Fibroblast of pulmonary artery (primary cell): Measurements from ENCODE around the gene ANO8.

Experiments used
- DNase-seq: peaks from one replicate; pipeline ENCODE4 v3.0.0-alpha.2; 2010; ENCODE audit warnings: low read depth
- H3K4me3 ChIP-seq: replicated peaks from 2 replicates; pipeline ENCODE4 v1.5.1; 2011; ENCODE audit warnings: low read depth, mild to moderate bottlenecking, control low read depth, low read length, moderate library complexity
- CTCF ChIP-seq: IDR thresholded peaks from 2 replicates; pipeline ENCODE4 v1.5.1; 2011; ENCODE audit warnings: mild to moderate bottlenecking, control low read depth, low read length, inconsistent platforms; ENCODE audit errors: missing control alignments

The ANO8 gene

DNA sequence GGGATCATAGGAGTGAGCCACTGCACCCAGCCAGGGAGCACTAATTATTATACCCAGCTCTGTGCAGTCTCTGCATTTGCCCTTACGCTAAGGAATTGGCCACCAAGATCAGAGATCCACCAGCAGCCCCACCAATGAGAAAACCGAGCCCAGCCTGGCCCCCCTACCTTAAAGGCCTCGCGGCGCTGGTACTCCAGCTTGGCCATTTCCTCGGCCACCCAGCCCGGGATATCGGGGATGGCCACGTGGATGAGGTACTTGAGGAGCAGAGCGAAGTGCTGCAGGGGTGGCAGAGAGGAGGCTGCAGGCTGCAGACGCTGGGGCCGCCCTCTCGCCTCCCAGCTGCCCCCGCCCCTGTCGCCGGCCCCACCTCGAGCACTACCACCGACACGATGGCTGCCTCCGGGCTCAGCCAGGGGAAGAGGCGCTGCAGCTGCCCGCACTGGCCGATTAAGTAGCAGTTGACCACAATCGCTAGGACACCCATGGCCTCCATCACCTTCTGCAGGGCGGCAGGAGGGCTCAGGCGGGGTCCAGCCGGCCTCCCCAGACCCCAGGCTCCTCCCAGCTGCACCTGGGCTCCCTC, 7.5 kb downstream of the ANO8 start:
- no peak for DNase-seq
- no peak overlapping the region for H3K4me3 ChIP-seq
- no peak for TF ChIP-seq CTCF

DNA sequence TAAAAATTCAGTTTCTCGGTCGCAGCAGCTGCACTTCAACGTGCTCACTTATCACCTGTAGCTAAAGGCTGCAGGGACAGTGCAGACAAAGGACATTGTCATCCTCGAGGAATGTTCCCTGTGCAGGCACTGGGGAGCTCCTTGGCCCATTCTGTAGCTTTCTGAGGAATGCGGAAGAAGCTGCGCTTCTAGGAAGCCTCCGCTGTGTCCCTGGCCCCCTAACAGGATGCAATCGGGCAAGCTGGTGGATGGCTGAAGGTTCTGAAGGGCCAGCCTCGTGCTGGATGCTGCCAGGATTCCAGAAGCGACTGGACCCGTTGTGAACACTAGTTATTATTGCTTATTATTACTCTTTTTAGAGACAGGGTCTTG, 8.1 kb downstream of the ANO8 start:
- H3K4me3 ChIP-seq: no peak overlapping the region
- DNase-seq: no peak
- no peak for TF ChIP-seq CTCF

GRCh38 chr19:17325881-17326594, 8.6 kb downstream of the ANO8 start:
- DNase-seq: no peak
- no peak for TF ChIP-seq CTCF
- no peak overlapping the region for H3K4me3 ChIP-seq

- no peak for TF ChIP-seq CTCF
- no peak overlapping the region for H3K4me3 ChIP-seq
- DNase-seq: no peak
Observed at GRCh38 chr19:17325133-17325532, 9.5 kb downstream of the ANO8 start.

DNA sequence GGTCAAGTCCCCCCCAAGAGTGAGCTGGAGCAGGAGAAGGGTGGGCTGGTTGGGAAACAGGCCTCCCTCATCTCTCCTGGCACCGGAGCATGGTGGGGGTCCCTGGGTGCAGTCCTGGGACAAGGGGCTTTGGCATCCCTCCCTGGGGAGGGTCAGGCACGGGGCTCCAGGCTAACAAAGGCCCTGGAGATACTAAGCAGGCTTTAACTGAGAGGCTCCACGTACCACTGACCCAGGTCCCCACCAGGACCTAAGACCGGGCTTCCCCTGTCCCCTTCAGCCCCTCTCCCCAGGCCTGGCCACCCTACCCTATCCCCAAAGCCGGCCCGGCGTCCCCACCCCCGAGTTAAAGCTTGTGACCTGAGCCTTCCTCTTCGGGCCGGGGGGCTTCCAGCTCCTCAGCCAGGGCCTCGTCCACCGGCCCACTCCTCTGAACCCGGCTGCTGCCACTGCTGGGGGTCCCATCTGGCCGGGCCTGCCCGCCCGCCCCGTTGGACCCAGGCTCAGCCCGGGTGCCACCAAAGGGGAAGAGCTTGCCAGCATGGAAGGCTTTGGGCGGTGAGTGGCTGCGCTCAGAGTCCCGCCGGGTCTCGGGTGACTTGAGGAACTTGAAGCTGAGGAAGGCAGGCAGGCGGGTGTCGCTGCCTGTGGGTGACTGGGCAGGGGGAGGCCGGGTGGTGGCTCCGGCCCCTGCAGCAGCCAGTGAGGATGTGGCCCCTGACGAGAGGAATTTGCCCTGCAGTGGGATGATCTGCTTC, 10.1 kb downstream of the ANO8 start:
- H3K4me3 ChIP-seq: no peak overlapping the region

GRCh38 chr19:17323964-17324332, 10.7 kb downstream of the ANO8 start:
- H3K4me3 ChIP-seq: no peak overlapping the region
- TF ChIP-seq CTCF: no peak

More for the DNA sequence above, 10.1 kb downstream of the ANO8 start:
- no peak for TF ChIP-seq CTCF
- DNase-seq: no peak

More at GRCh38 chr19:17323964-17324332, 10.7 kb downstream of the ANO8 start:
- no peak for DNase-seq
